Gastrocnemius medialis (tissue), 4 donors: Measurements from ENCODE around the gene BCL2L1.

Experiments used
- CTCF ChIP-seq, 5 experiments: fragments of 450-650 bp in 3 of 5; fragments of 200-600 bp in 2 of 5; sonication (generic) in 2 of 5; IDR thresholded peaks in 4 of 5; conservative IDR thresholded peaks in 1 of 5; 1 replicate in 4 of 5; 2 replicates in 1 of 5; pipeline ENCODE4 v1.5.1; 2016 to 2019; ENCODE audit warnings: antibody characterized with exemption in 5 of 5, mild to moderate bottlenecking in 3 of 5, moderate library complexity in 3 of 5
- POLR2A ChIP-seq, 2 donors: fragments of 450-650 bp; IDR thresholded peaks; one replicate each; pipeline ENCODE4 v1.6.1; 2017; ENCODE audit warnings: antibody characterized with exemption in 2 of 2, mild to moderate bottlenecking in 2 of 2, moderate library complexity in 2 of 2

DNA sequence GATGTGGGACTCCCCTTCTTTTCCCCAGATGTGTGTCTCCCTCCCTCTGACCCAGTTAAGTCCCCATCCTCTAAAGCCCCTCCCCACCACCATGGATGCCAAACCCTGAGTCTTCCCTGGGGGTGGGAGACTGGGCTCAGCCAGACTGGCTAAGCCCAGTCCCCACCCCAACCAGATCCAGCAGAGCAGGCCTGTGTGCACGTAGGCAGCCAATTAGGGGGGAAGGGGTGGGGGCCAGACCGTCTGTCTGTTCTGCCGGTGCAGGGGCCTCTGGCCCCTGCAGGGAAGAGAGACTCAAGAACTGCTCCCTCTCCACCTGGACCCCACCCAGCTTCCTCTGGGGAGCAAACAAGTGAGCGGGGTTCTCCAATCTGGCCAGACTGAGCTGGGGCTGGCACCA, 84.4 kb downstream of the BCL2L1 start:
- TF ChIP-seq CTCF (IDR thresholded peaks at IDR 0.05 in 4 of 5, conservative IDR thresholded peaks at IDR 0.05 in 1 of 5) = no peak
- no peak for TF ChIP-seq POLR2A (IDR thresholded peaks at IDR 0.05)
